ENCODE measurements around the gene DNMBP. TPM values are rescaled to one million over a fixed set of nuclear protein-coding genes. Genes with fewer than 3 reads are reported as not detected.

The DNMBP gene
- total and polyA plus RNA-seq, 2 of the 8 experiments (the other 6 are each of a cell fraction or from before 2014, with no cell fraction given): 19.1 to 26.4 TPM

- no peak for TF ChIP-seq CHD7 (IDR thresholded peaks at IDR 0.05; ENCODE audit: insufficient replicate concordance, low read length)
- TF ChIP-seq ASH2L (IDR thresholded peaks at IDR 0.05; ENCODE audit: low read length): no peak
- TF ChIP-seq KDM1A (IDR thresholded peaks at IDR 0.05; ENCODE audit: borderline replicate concordance, low read length): no peak
- no peak for TF ChIP-seq POU5F1 (IDR thresholded peaks at IDR 0.05; ENCODE audit: low read depth, low read length)
- TF ChIP-seq POLR2A (IDR thresholded peaks at IDR 0.05; ENCODE audit: control extremely low read depth in 1 of 2, low read depth in 2 of 2, low read length in 2 of 2): no peak
- TF ChIP-seq ATF3 (IDR thresholded peaks at IDR 0.05; ENCODE audit: insufficient read depth, low read depth, low read length): no peak
- TF ChIP-seq FOSL1 (IDR thresholded peaks at IDR 0.05; ENCODE audit: insufficient read depth, low read depth, low read length): no peak
- TF ChIP-seq CHD2 (IDR thresholded peaks at IDR 0.05; ENCODE audit: low read length): no peak
- no peak for TF ChIP-seq JUND (IDR thresholded peaks at IDR 0.05; ENCODE audit: low read length)
- no peak for TF ChIP-seq CTBP2 (IDR thresholded peaks at IDR 0.05; ENCODE audit: borderline replicate concordance, insufficient read depth, insufficient read length, low read length)
- TF ChIP-seq RBBP5 (IDR thresholded peaks at IDR 0.05; ENCODE audit: borderline replicate concordance, low read depth, low read length): no peak
Measured at GRCh38 chr10:99927721-99928280, 81.9 kb downstream of the DNMBP start (continued).

Measured in H1 (cell line).